ENCODE measurements around the gene PPP1R12B.
"Not testable (repeated sequence)": the region's sequence is repeated elsewhere in the genome, so short reads cannot be mapped to it uniquely, and the experiment has no call there.

PPP1R12B gene

DNA sequence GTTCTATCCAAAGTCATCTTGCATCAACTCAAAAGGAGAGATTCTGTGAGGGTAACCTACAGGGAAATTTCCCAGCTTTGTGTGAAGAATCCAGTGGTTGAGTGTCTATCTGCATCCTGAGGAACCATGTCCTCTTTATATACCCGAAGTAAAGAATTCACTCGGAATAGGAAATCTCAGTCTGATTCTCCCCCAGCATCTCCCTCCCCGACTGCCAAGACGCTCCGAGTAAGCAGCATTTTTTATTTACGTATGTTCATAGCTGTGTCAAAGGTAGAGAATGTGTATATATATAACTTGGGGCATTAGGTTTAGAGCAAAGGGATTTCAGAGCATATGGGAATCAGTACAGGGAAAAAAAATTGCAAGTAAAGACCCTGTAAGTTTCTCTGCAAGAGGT lies 191.5 kb downstream of the PPP1R12B start:
- TF ChIP-seq, protein P1, sequence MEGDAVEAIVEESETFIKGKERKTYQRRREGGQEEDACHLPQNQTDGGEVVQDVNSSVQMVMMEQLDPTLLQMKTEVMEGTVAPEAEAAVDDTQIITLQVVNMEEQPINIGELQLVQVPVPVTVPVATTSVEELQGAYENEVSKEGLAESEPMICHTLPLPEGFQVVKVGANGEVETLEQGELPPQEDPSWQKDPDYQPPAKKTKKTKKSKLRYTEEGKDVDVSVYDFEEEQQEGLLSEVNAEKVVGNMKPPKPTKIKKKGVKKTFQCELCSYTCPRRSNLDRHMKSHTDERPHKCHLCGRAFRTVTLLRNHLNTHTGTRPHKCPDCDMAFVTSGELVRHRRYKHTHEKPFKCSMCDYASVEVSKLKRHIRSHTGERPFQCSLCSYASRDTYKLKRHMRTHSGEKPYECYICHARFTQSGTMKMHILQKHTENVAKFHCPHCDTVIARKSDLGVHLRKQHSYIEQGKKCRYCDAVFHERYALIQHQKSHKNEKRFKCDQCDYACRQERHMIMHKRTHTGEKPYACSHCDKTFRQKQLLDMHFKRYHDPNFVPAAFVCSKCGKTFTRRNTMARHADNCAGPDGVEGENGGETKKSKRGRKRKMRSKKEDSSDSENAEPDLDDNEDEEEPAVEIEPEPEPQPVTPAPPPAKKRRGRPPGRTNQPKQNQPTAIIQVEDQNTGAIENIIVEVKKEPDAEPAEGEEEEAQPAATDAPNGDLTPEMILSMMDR (IDR thresholded peaks at IDR 0.05; ENCODE audit: control insufficient read depth, extremely low read depth, insufficient read depth) = no peak
- H3K4me3 ChIP-seq (ENCODE audit: low read depth, low read length) = no peak overlapping the region
- DNase-seq (ENCODE audit: low read depth) = no peak

DNA sequence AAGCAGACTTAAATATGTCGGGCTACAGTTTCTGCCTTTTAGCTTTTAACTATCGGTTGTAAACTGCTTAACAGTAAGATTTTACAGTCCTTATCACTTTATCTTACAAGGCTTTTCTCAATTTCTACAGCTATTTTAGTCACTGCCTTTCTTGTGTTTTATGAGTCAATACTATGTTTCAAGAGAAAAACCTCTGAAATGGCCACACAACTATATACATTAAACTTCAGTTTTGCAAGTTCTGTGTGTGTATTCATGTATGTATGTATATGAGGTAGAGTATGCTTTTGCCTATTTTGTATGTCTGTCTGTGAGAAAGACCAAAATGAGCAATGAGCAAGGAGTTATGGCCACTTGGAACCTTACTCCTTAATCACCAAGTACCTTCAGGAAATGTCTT lies 191.9 kb downstream of the PPP1R12B start:
- no peak overlapping the region for H3K4me3 ChIP-seq (ENCODE audit: low read depth, low read length)
- DNase-seq (ENCODE audit: low read depth) = no peak
- TF ChIP-seq, protein P1 (IDR thresholded peaks at IDR 0.05; ENCODE audit: control insufficient read depth, extremely low read depth, insufficient read depth) = no peak

DNA sequence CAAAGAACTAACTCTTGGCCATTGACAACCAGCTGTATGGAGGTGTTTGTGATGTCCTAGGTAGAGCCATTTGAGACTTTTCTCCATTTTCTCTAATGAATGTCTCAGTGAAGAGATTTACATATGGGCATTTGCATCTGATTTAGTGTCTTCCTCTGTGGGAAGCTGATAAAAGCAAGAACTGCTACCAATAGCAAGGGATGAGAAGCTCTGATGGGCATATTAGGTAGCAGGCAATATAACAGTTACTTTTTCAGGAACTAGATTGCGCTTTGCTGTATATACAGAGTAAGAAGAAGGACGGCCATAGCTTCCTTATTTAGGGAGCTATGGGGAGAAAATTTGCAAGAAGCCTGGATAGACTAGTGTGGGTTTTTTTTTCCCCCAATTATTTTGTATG lies 192.4 kb downstream of the PPP1R12B start:
- not testable (repeated sequence) for DNase-seq (ENCODE audit: low read depth); H3K4me3 ChIP-seq (ENCODE audit: low read depth, low read length)

DNA sequence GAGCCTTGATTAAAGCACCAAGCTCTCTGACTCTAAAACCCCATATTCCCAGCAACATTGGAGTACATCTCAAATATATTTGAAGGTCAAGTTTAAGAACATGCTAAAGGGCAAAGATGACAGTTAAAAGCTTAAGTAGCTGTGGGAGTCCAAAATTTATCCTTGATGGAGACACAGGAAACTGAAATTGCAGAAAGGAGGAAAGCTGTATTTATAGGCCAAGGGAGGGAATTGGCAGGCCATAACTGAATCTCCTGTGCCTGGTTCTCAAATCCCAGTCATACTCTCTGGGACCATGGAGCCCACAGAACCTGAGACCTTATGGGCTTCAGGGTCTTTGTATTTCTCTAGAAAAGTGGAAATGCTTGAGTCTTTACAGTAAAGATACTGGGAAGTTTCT lies 193.9 kb downstream of the PPP1R12B start:
- DNase-seq (ENCODE audit: low read depth); H3K4me3 ChIP-seq (ENCODE audit: low read depth, low read length): not testable (repeated sequence)

DNA sequence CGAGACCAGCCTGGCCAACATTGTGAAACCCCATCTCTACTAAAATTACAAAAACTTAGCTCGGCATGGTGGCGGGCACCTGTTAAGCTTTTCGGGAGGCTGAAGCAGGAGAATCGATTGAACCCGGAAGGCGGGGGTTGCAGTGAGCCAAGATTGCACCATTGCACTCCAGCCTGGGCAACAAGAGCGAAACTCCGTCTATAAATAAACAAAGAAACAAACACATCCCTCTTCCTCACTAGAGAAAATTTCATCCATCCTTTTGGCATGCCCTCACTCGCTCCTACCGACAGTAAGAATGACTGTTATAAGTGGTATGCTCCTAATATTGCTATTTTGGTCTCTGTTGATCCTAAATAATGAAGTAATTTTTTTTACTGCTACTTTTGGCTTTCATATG lies 195.0 kb downstream of the PPP1R12B start:
- DNase-seq (ENCODE audit: low read depth); H3K4me3 ChIP-seq (ENCODE audit: low read depth, low read length): not testable (repeated sequence)

DNA sequence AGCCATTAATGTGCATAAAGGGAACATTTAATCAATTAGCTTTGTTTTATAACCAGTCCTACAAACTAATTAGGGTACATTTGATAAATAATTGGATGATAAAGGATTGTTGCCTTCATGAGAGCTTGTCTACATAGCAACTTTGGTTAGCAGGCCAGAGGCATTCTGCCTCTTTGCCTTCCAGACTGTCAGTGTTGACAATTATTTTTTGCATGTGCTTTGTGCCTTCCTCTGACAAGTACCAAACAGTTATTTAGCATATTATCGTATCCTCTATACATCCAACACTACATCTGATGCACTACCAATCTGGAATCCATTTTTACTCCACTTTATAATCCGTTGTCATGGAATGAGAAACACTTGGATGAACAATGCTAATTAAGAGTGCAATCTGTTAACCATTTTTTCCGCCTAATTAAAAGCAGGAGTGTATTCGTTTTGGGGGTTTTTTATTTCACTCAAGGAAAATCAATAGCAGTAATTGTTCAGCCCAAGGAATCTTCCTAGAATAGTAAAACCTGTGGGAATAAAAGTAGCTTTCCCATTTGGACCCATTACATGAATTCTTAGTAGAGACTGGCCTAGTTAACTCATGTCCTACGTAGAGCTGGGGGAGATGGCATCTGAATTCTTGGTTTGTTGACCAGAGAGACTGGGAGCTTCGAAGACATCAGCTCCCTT lies 196.4 kb downstream of the PPP1R12B start:
- not testable (repeated sequence) for DNase-seq (ENCODE audit: low read depth); H3K4me3 ChIP-seq (ENCODE audit: low read depth, low read length)

DNA sequence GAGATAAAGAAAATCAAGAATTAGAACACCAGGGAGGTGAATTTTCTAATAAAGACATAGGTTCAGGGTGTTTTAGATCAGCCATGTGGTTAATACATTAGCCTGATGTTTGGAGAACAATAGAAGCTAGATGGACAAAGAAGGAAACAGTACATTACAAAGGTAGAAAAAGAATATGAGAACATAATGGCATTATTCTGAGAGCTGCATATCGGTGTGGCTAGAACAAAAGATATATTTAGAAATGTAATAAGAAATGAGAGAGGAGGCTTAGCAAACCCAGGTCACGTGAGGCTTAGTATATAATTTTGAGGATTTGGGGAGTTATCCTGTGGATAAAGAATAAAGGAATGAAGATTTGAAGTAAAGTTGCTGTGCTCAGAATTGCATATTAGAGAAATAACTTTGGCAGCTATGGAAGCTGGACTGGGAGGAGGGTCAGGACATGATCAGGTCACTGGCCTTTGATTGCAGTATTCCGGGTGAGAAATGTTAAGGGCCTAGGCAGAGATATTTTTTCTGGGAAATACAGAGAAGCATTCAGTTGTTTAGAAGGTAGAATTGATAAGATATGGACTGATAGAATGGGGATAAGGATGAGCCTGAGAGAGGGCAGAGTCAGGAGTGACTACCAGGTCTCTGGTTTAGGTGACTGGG lies 197.3 kb downstream of the PPP1R12B start:
- not testable (repeated sequence) for H3K4me3 ChIP-seq (ENCODE audit: low read depth, low read length); DNase-seq (ENCODE audit: low read depth)

DNA sequence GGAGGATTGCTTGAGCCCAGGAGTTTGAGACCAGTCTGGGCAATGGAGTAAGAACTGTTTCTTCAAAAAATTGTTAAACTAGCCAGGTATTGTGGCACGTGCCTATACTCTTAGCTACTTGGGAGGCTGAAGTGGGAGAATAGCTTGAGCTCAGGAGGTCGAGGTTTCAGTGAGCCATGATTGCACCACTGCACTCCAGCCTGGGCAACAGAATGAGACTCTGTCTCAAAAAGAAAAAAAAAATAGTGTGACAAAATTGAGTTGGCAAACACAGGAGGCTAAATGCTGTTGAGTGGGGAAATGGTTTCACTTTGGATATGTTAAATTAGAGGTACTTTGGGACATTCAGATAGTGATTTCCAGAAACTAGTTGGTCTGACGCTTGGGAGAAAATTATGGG lies 197.9 kb downstream of the PPP1R12B start:
- not testable (repeated sequence) for H3K4me3 ChIP-seq (ENCODE audit: low read depth, low read length); DNase-seq (ENCODE audit: low read depth)

DNA sequence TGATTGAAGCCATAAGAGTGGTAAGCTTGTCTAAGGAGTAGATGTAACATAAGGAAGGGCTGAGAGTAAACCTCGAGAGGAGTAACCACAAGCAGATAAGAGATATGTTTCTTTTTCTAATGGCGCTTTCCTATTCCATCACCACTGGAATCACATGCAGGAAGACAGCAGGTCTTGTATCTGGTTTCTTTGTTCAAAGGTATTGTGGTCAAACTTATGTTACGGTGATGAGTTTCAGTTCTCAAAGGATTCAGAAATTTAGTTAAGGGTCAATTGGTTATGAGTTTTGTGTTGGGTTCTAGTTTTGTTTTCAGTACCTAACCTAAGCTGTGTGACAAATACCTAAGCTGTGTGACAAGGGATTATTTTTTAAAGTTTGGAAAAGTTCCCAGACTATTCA lies 198.3 kb downstream of the PPP1R12B start:
- not testable (repeated sequence) for DNase-seq (ENCODE audit: low read depth); H3K4me3 ChIP-seq (ENCODE audit: low read depth, low read length)

DNA sequence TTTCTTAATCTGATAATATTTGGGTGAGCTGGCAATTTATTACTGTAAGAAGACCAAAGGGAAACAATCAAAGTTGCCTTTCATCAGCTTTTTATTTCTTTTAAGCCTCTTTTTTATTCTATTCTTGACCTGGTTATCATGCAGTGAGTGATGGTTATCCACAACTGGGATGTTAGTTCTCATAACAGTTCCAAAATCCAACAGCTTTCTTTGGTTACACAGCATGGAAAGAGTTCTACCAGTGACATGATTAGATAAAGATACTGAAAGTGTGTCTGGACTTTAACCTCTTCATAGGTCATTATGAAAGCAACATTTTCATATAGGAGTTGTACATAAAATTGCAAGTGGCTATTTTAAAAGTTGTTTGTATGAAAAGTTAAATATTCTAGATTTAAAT lies 198.7 kb downstream of the PPP1R12B start:
- no peak overlapping the region for H3K4me3 ChIP-seq (ENCODE audit: low read depth, low read length)
- no peak for DNase-seq (ENCODE audit: low read depth)
- TF ChIP-seq, protein P1 (IDR thresholded peaks at IDR 0.05; ENCODE audit: control insufficient read depth, extremely low read depth, insufficient read depth) = no peak

DNA sequence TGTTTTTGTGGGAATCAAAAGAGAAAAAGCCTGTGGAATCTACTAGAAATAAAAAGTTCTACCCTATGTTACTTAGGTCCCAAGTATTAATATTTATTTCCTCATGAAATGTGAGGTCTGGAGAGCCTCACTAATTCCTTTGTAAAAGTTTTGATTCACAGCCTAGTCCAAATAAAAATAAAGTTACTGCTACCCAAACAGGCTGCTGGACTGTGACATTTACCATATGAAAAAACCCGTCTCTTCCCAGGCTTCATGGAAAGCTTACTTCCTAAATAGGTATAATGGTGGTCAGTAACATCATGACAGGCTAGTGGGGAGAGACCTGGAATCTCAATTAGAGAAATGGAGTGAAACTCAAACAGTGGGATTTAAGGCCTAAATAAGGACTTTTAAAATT lies 201.6 kb downstream of the PPP1R12B start:
- DNase-seq (ENCODE audit: low read depth); H3K4me3 ChIP-seq (ENCODE audit: low read depth, low read length): not testable (repeated sequence)

Data from LNCaP clone FGC (cell line).